ENCODE data around the gene WDR36.

DNA sequence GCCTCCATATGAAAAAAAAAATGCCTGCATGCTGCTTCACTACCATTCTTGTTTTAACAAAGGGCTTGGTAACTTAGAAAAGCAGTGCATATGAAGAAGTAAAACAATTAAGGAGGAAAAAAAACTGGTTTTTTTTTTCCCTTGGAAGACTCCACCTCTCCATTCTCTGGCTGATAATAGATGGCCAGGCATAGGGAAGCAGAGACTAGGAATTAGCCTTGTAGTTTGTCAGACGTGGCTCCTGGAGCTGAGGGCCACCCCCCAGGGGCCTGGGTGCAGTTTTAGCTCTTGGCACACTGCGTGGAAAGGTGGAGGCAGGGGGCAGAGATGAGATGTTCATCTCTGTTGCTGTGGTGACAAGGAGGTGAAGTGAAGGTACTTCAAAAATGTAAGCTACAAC is 42.7 kb downstream of the WDR36 start:
- TF ChIP-seq, protein P1, sequence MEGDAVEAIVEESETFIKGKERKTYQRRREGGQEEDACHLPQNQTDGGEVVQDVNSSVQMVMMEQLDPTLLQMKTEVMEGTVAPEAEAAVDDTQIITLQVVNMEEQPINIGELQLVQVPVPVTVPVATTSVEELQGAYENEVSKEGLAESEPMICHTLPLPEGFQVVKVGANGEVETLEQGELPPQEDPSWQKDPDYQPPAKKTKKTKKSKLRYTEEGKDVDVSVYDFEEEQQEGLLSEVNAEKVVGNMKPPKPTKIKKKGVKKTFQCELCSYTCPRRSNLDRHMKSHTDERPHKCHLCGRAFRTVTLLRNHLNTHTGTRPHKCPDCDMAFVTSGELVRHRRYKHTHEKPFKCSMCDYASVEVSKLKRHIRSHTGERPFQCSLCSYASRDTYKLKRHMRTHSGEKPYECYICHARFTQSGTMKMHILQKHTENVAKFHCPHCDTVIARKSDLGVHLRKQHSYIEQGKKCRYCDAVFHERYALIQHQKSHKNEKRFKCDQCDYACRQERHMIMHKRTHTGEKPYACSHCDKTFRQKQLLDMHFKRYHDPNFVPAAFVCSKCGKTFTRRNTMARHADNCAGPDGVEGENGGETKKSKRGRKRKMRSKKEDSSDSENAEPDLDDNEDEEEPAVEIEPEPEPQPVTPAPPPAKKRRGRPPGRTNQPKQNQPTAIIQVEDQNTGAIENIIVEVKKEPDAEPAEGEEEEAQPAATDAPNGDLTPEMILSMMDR (IDR thresholded peaks at IDR 0.05): no peak
- TF ChIP-seq ZFX (IDR thresholded peaks at IDR 0.05; ENCODE audit: borderline replicate concordance): no peak
